HepG2 (cell line): ENCODE data around the gene TPBGL.

Experiments used
- FOXC1 ChIP-seq: sonication (generic); formaldehyde crosslinking; IDR thresholded peaks from 2 replicates; pipeline ENCODE4 v1.8.0; 2022; ENCODE audit warnings: mild to moderate bottlenecking, missing genetic modification reagents, borderline replicate concordance
- FOXP1 ChIP-seq, 2 experiments: fragments of 450-650 bp in 1 of 2; IDR thresholded peaks; 2 replicates each; pipeline ENCODE4 v1.6.1; 2017 to 2018; ENCODE audit warnings: antibody characterized with exemption in 1 of 2
- MYNN ChIP-seq: sonication (generic); formaldehyde crosslinking; IDR thresholded peaks from 2 replicates; pipeline ENCODE4 v1.4.0; 2020; ENCODE audit warnings: mild to moderate bottlenecking, low read depth, missing genetic modification reagents
- POLR2AphosphoS5 ChIP-seq: IDR thresholded peaks from 2 replicates; pipeline ENCODE4 v1.6.1; 2012; ENCODE audit warnings: low read depth, low read length
- TCF7 ChIP-seq: sonication (generic); IDR thresholded peaks from 2 replicates; pipeline ENCODE4 v1.6.1; 2016; ENCODE audit warnings: antibody characterized with exemption, low read depth
- ZBTB1 ChIP-seq: sonication (generic); formaldehyde crosslinking; IDR thresholded peaks from 2 replicates; pipeline ENCODE4 v1.4.0; 2020; ENCODE audit warnings: missing genetic modification reagents, borderline replicate concordance
- TF ChIP-seq, protein P1 (sequence below): sonication (generic); formaldehyde crosslinking; IDR thresholded peaks from 2 replicates; pipeline ENCODE4 v1.5.0; 2020; ENCODE audit warnings: mild to moderate bottlenecking, missing genetic modification reagents, moderate library complexity

DNA sequence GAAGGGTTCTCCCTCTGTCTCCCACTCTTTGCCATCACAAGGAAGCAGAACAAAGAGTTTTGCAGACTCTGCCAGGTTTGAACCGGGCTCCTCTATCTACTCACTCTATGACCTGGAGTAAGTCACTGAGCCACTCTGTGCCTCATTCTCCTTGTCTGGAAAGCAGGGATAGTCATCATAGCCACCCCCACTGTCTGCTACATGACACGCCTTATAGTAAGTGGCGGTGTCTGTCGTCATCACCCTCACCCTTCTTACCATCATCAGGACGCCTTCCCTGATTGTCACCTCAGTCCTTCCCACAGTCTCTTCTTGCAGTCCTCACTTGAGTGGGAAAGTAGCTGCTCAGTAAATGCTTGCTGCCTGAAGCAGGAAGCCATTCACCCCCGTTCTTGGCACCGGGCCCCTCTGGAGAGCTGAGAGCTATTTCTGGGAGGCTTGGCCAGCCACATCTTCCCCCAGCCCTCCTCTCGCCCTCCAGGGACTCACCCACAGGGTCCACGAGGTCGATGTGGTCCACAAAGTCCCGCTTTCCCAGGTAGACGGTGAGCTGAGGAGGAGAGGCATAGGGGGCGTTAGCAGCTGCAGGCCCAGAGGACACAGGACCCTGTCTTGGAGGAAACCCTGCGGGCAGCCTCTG, 46.4 kb downstream of the TPBGL start:
- TF ChIP-seq, protein P1, sequence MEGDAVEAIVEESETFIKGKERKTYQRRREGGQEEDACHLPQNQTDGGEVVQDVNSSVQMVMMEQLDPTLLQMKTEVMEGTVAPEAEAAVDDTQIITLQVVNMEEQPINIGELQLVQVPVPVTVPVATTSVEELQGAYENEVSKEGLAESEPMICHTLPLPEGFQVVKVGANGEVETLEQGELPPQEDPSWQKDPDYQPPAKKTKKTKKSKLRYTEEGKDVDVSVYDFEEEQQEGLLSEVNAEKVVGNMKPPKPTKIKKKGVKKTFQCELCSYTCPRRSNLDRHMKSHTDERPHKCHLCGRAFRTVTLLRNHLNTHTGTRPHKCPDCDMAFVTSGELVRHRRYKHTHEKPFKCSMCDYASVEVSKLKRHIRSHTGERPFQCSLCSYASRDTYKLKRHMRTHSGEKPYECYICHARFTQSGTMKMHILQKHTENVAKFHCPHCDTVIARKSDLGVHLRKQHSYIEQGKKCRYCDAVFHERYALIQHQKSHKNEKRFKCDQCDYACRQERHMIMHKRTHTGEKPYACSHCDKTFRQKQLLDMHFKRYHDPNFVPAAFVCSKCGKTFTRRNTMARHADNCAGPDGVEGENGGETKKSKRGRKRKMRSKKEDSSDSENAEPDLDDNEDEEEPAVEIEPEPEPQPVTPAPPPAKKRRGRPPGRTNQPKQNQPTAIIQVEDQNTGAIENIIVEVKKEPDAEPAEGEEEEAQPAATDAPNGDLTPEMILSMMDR (CRISPR knock-in tag): no peak
- TF ChIP-seq FOXC1 (no peak), ZBTB1 (no peak), TCF7 (no peak), POLR2AphosphoS5 (no peak), MYNN (CRISPR knock-in tag) (no peak), FOXP1 (IDR thresholded peaks at IDR 0.05) (no peak), FOXP1 (CRISPR knock-in tag; IDR thresholded peaks at IDR 0.05) (no peak)
